KMS-11 (cell line): ENCODE measurements around the gene MYH10.

Experiments
- H2AFZ ChIP-seq: fragments of 200-600 bp; sonication (generic); 2 replicates; pipeline ENCODE4 v1.6.1; 2016; ENCODE audit warnings: antibody characterized with exemption, mixed run types, low read depth
- H3K27ac ChIP-seq: fragments of 200-600 bp; sonication (generic); 2 replicates; pipeline ENCODE4 v1.6.1; 2016; ENCODE audit warnings: mild to moderate bottlenecking, mixed run types
- H3K27me3 ChIP-seq: fragments of 200-600 bp; sonication (generic); 2 replicates; pipeline ENCODE4 v1.6.1; 2017; ENCODE audit warnings: mild to moderate bottlenecking, low read depth, mixed run types, moderate library complexity; ENCODE audit not compliant: insufficient read depth
- H3K36me3 ChIP-seq: fragments of 200-600 bp; sonication (generic); 2 replicates; pipeline ENCODE4 v1.6.1; 2017; ENCODE audit warnings: mild to moderate bottlenecking, mixed run types; ENCODE audit not compliant: insufficient read depth
- H3K4me1 ChIP-seq: fragments of 200-600 bp; sonication (generic); 2 replicates; pipeline ENCODE4 v1.6.1; 2016; ENCODE audit warnings: mild to moderate bottlenecking, low read depth, mixed run types; ENCODE audit not compliant: poor library complexity, severe bottlenecking
- H3K4me2 ChIP-seq: fragments of 200-600 bp; sonication (generic); 2 replicates; pipeline ENCODE4 v1.7.0; 2016; ENCODE audit warnings: mild to moderate bottlenecking, mixed run types
- H3K4me3 ChIP-seq: fragments of 200-600 bp; sonication (generic); IDR thresholded peaks from 2 replicates; pipeline ENCODE4 v1.6.1; 2017; ENCODE audit warnings: low read depth, low read length, mixed read lengths; ENCODE audit not compliant: insufficient read depth
- H3K79me2 ChIP-seq: fragments of 200-600 bp; sonication (generic); 2 replicates; pipeline ENCODE4 v1.6.1; 2016; ENCODE audit warnings: low read depth, mixed run types; ENCODE audit not compliant: insufficient read depth
- H3K9ac ChIP-seq: fragments of 200-600 bp; sonication (generic); 2 replicates; pipeline ENCODE4 v1.6.1; 2016; ENCODE audit warnings: mild to moderate bottlenecking, mixed run types
- H4K20me1 ChIP-seq: fragments of 200-600 bp; sonication (generic); 2 replicates; pipeline ENCODE4 v1.6.1; 2016; ENCODE audit warnings: mild to moderate bottlenecking, mixed run types; ENCODE audit not compliant: insufficient read depth
- TF ChIP-seq, protein P1 (sequence below): fragments of 200-600 bp; sonication (generic); conservative IDR thresholded peaks from 2 replicates; pipeline ENCODE4 v1.6.1; 2017; ENCODE audit warnings: low read depth, mild to moderate bottlenecking, antibody characterized with exemption, low read length, moderate library complexity, mixed read lengths

The MYH10 gene

DNA sequence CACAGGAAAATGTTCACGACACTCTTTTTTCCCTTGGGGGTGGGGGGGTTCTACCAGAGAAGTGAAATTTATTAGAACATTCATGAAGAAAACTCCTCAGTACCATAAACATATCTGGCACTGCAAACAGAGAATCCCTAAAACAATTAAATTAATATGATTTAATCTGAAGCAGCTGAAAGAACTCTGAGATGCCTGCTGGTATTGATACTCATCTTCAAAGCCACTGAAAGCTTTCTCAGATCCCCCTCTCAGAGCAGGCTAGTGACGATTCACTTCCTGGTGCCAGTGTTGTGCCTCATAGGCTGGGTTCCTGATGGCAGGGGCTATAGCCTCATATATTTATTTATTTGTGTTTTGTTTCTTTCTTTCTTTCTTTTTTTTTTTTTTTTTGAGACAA lies 52.7 kb downstream of the MYH10 start:
- Histone ChIP-seq H3K4me3 (no peak overlapping the region), H3K4me2 (no peak overlapping the region), H3K27me3 (no peaks in the 10 kb centered on the region), H3K79me2 (no peaks in the 10 kb centered on the region), H3K9ac (no peak overlapping the region), H4K20me1 (no peaks in the 10 kb centered on the region), H3K27ac (no peak overlapping the region), H2AFZ (no peak overlapping the region), H3K36me3 (no peaks in the 10 kb centered on the region), H3K4me1 (no peaks in the 10 kb centered on the region)
- TF ChIP-seq, protein P1, sequence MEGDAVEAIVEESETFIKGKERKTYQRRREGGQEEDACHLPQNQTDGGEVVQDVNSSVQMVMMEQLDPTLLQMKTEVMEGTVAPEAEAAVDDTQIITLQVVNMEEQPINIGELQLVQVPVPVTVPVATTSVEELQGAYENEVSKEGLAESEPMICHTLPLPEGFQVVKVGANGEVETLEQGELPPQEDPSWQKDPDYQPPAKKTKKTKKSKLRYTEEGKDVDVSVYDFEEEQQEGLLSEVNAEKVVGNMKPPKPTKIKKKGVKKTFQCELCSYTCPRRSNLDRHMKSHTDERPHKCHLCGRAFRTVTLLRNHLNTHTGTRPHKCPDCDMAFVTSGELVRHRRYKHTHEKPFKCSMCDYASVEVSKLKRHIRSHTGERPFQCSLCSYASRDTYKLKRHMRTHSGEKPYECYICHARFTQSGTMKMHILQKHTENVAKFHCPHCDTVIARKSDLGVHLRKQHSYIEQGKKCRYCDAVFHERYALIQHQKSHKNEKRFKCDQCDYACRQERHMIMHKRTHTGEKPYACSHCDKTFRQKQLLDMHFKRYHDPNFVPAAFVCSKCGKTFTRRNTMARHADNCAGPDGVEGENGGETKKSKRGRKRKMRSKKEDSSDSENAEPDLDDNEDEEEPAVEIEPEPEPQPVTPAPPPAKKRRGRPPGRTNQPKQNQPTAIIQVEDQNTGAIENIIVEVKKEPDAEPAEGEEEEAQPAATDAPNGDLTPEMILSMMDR = no peak

DNA sequence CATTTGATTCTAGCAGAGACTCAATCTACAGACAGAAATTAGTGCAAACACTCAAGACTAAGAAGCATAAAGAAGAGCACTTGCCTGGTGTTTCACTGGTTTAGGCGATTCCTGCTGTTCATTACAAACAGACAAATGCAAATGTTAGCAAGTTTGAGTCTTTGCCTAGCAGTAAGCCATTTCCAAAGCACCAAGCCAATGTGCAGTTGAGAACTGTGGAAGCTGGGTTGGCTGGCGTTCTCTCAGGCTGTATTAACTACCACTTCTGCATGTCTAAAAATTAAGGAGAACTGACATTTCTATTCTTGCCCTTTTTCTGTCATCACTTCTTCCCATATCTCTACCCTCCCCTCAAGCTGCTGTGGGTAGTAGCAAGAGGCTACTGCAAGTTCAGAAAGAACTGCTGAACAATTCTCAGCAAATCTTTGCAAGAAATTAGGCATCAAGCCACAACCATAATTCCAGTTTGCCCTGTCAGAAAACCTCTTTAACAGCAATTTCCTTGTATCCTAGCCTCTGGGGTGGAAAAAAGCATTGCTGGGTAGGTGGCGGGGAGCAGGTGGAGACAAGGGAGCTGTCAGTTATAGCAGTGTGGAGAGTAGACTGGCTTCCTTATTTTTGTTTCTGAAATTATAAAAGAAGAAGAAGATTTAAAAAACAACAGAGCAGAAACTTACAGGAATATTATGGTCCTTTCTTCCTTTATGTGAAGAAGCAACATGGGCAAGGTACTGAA lies 53.8 kb downstream of the MYH10 start:
- TF ChIP-seq, protein P1 = no peak

DNA sequence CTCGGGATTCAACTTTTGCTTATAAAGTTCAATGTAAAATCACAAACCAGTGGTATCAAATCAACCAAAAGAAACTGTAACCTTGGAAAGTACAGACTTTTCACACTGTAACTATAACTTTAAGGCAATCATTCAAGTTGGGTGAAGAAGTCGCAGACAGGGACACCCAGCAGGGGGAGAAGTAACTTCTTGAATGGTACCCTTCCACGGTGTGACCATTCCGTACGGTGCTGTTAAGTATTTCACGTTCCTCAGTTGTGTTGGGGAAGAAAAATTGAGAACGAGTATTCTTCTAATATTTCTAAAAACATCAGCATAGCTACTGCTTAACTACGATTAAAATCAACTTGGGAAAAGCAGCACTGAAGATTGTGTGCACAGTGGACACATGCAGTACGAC lies 55.8 kb downstream of the MYH10 start:
- no peak overlapping the region for H3K9ac ChIP-seq
- TF ChIP-seq, protein P1 = no peak
- H3K36me3 ChIP-seq = no peaks in the 10 kb centered on the region
- H3K4me2 ChIP-seq = no peak overlapping the region
- H3K27ac ChIP-seq = no peak overlapping the region
- no peaks in the 10 kb centered on the region for H3K4me1 ChIP-seq
- H2AFZ ChIP-seq = no peak overlapping the region
- H3K27me3 ChIP-seq = no peaks in the 10 kb centered on the region
- no peaks in the 10 kb centered on the region for H4K20me1 ChIP-seq
- no peaks in the 10 kb centered on the region for H3K79me2 ChIP-seq
- H3K4me3 ChIP-seq = no peak overlapping the region

More for the DNA sequence above, 53.8 kb downstream of the MYH10 start:
- no peaks in the 10 kb centered on the region for H3K27me3 ChIP-seq
- H3K4me3 ChIP-seq = no peak overlapping the region
- H3K79me2 ChIP-seq = no peaks in the 10 kb centered on the region
- H3K27ac ChIP-seq = no peak overlapping the region
- H4K20me1 ChIP-seq = no peaks in the 10 kb centered on the region
- no peaks in the 10 kb centered on the region for H3K4me1 ChIP-seq
- H3K4me2 ChIP-seq = no peak overlapping the region
- H2AFZ ChIP-seq = no peak overlapping the region
- no peaks in the 10 kb centered on the region for H3K36me3 ChIP-seq
- no peak overlapping the region for H3K9ac ChIP-seq

DNA sequence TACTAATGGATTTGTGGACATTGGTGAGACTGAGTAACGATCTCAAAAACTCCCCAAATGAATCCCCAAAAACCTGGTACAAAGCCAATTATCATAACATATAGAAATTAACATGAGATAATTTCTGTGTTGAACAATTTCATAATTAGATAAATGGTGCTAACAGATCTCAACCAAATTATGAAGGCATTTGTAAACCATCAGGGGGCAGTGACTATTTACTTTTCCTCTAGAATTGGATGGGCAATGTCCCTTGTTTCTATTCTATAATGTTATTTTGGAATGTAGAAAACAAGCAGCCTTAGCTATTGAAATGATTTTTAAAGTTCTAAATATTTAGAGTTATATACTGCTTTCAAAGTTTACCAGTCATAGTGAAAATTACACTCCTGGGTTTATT lies 57.8 kb downstream of the MYH10 start:
- Histone ChIP-seq H3K36me3 (no peaks in the 10 kb centered on the region), H2AFZ (no peak overlapping the region), H3K79me2 (no peaks in the 10 kb centered on the region), H3K9ac (no peak overlapping the region), H3K4me2 (no peak overlapping the region), H3K27ac (no peak overlapping the region), H3K4me3 (no peak overlapping the region), H4K20me1 (no peaks in the 10 kb centered on the region), H3K27me3 (no peaks in the 10 kb centered on the region), H3K4me1 (no peaks in the 10 kb centered on the region)
- TF ChIP-seq, protein P1 = no peak
